ENCODE results near the gene CT45A3. TPM values are rescaled to one million over a fixed set of nuclear protein-coding genes. Genes with fewer than 3 reads are reported as not detected.
A peak's percentile ranks its signal among the peaks of the same experiment; 100 is the strongest.
"Not testable (repeated sequence)": the region's sequence is repeated elsewhere in the genome, so short reads cannot be mapped to it uniquely, and the experiment has no call there.

The CT45A3 gene
- total RNA-seq (not detected), total RNA-seq (0 reads per million in 2 donors)

GRCh38 chrX:135768091-135768490, at the start of gene CT45A3:
CT45A3 (minus strand) TSS chrX:135768191; CDS start chrX:135764444, 3,747 bp downstream.
- H3K4me3 Mint-ChIP-seq; H3K27me3 Mint-ChIP-seq; ATAC-seq; H3K4me1 Mint-ChIP-seq; H3K27ac Mint-ChIP-seq; H3K9me3 ChIP-seq (ENCODE audit: control insufficient read depth, low read length, poor library complexity, severe bottlenecking); H3K36me3 Mint-ChIP-seq (ENCODE audit: low read depth); DNase-seq: not testable (repeated sequence)

DNA sequence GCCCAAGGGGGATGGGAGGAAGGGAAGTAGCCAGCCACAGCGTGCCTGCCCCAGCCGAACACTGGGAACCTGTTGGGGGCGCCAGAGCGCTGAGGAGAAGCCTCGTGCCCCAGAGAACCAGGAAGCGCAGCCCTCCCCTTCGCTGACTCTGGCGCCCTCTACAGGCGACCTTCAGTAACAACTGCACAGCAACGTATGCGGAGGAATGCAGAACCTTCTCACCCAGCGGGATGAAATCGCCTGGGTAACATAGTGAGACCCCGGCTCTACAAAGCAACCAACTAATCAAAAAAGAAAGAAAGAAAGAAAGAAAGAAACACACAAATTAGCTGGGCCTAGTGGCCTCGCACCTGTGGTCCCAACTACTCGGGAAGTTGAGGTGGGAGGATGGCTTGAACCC, 34.7 kb upstream of the CT45A3 start, which contains the start of gene CT45A6:
TSS of gene CT45A6 (minus strand) at position 101 of the 400 bp plus-strand sequence. CDS start 3,794 bp downstream, outside the sequence.
- not testable (repeated sequence) for H3K9me3 ChIP-seq (ENCODE audit: control insufficient read depth, low read length, poor library complexity, severe bottlenecking); H3K27ac Mint-ChIP-seq; H3K4me3 Mint-ChIP-seq; H3K27me3 Mint-ChIP-seq; DNase-seq; H3K4me1 Mint-ChIP-seq; H3K36me3 Mint-ChIP-seq (ENCODE audit: low read depth); ATAC-seq

DNA sequence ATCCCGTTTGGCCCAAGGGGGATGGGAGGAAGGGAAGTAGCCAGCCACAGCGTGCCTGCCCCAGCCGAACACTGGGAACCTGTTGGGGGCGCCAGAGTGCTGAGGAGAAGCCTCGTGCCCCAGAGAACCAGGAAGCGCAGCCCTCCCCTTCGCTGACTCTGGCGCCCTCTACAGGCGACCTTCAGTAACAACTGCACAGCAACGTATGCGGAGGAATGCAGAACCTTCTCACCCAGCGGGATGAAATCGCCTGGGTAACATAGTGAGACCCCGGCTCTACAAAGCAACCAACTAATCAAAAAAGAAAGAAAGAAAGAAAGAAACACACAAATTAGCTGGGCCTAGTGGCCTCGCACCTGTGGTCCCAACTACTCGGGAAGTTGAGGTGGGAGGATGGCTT, 17.4 kb upstream of the CT45A3 start, which contains the start of gene CT45A5:
TSS of gene CT45A5 (minus strand) at position 101 of the 400 bp plus-strand sequence. CDS start 3,774 bp downstream, outside the sequence.
- not testable (repeated sequence) for H3K36me3 Mint-ChIP-seq (ENCODE audit: low read depth); H3K9me3 ChIP-seq (ENCODE audit: control insufficient read depth, low read length, poor library complexity, severe bottlenecking); H3K27ac Mint-ChIP-seq; ATAC-seq; DNase-seq; H3K27me3 Mint-ChIP-seq; H3K4me1 Mint-ChIP-seq; H3K4me3 Mint-ChIP-seq

DNA sequence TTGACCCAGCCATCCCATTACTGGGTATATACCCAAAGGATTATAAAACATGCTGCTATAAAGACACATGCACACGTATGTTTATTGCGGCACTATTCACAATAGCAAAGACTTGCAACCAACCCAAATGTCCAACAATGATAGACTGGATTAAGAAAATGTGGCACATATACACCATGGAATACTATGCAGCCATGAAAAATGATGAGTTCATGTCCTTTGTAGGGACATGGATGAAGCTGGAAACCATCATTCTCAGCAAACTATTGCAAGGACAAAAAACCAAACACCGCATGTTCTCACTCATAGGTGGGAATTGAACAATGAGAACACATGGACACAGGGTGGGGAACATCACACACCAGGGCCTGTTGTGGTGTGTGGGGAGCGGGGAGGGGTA, 23.3 kb downstream of the CT45A3 start:
- H3K27ac Mint-ChIP-seq; H3K4me1 Mint-ChIP-seq; H3K9me3 ChIP-seq (ENCODE audit: control insufficient read depth, low read length, poor library complexity, severe bottlenecking); H3K36me3 Mint-ChIP-seq (ENCODE audit: low read depth); ATAC-seq; H3K4me3 Mint-ChIP-seq; DNase-seq; H3K27me3 Mint-ChIP-seq: not testable (repeated sequence)

DNA sequence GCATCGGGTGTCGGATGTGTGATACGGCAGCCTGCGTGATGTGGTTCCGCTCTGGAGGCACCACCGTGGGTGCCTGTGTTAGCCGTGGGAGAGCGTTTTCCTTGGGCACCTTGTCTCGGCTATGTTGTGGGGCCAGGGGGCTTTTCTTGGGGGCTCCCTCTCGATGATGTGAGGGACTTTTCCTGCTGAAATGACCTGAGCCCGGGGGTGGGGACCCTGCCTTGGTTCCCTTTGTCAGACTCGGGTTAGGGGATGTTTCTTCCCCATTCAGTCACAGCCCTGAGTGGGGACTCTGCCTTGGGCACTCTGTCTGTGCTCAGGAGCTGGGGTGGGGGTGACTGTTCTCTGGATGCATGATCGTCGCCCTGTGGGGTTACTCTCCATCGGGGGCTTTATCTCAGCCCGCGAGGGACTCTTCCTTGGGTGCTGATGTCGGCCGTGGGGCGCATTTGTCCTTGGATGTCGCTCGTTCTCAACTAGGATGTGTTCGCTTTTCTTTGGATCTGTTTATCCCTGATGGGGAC, 26.7 kb downstream of the CT45A3 start:
- DNase-seq = no peak
- peak overlapping the region; percentile 59 for H3K4me3 Mint-ChIP-seq
- H3K27me3 Mint-ChIP-seq = peaks cover 5% of the 10 kb centered on the region
- H3K4me1 Mint-ChIP-seq = no peaks in the 10 kb centered on the region
- ATAC-seq = no peak
- no peaks in the 10 kb centered on the region for H3K36me3 Mint-ChIP-seq (ENCODE audit: low read depth)
- no peak overlapping the region for H3K27ac Mint-ChIP-seq
- no peaks in the 10 kb centered on the region for H3K9me3 ChIP-seq (ENCODE audit: control insufficient read depth, low read length, poor library complexity, severe bottlenecking)

- DNase-seq (peak in 2 of 3 donors; percentile 11 to 17), ATAC-seq (peak; percentile 53)
- Mint-ChIP-seq H3K36me3 (ENCODE audit: low read depth) (no peaks in the 10 kb centered on the region), H3K4me3 (no peak overlapping the region), H3K4me1 (no peaks in the 10 kb centered on the region), H3K27me3 (peaks cover 5% of the 10 kb centered on the region), H3K27ac (no peak overlapping the region)
- H3K9me3 ChIP-seq (ENCODE audit: control insufficient read depth, low read length, poor library complexity, severe bottlenecking) = no peaks in the 10 kb centered on the region
Observed at GRCh38 chrX:135740681-135741149, 27.3 kb downstream of the CT45A3 start.

- no peak for ATAC-seq
- H3K27me3 Mint-ChIP-seq = peaks cover 5% of the 10 kb centered on the region
Observed at GRCh38 chrX:135737366-135738071, 30.5 kb downstream of the CT45A3 start.

DNA sequence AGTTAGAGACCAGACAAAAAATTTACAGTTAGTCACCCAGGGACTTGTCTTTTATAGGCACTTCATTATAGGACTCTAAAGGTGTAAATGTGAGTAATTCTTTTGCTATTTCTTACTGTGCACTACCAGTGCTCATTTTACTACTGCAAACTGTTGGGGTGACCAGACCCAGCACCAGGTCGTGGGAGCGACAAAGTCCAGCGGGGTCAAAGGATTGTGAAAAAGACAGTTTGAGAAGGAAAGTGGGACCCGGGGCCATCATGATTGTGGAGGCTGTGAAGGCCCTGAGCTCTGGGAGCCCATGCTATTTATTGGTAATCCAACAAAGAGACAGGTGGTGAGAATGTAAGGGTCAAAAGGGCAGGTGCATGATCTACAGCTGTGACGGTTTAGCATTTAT, 33.3 kb downstream of the CT45A3 start:
- H3K4me1 Mint-ChIP-seq; H3K36me3 Mint-ChIP-seq (ENCODE audit: low read depth); DNase-seq; ATAC-seq; H3K27ac Mint-ChIP-seq; H3K27me3 Mint-ChIP-seq; H3K9me3 ChIP-seq (ENCODE audit: control insufficient read depth, low read length, poor library complexity, severe bottlenecking); H3K4me3 Mint-ChIP-seq: not testable (repeated sequence)

More at GRCh38 chrX:135737366-135738071, 30.5 kb downstream of the CT45A3 start:
- Mint-ChIP-seq H3K36me3 (ENCODE audit: low read depth) (no peaks in the 10 kb centered on the region), H3K4me1 (no peaks in the 10 kb centered on the region), H3K27ac (no peak overlapping the region), H3K4me3 (no peak overlapping the region)
- H3K9me3 ChIP-seq (ENCODE audit: control insufficient read depth, low read length, poor library complexity, severe bottlenecking) = no peaks in the 10 kb centered on the region
- DNase-seq = no peak

- H3K9me3 ChIP-seq (ENCODE audit: control insufficient read depth, low read length, poor library complexity, severe bottlenecking) = no peaks in the 10 kb centered on the region
- H3K36me3 Mint-ChIP-seq (ENCODE audit: low read depth) = no peaks in the 10 kb centered on the region
- no peak for DNase-seq
- no peak overlapping the region for H3K27ac Mint-ChIP-seq
- no peaks in the 10 kb centered on the region for H3K27me3 Mint-ChIP-seq
- ATAC-seq = no peak
- H3K4me1 Mint-ChIP-seq = no peaks in the 10 kb centered on the region
- H3K4me3 Mint-ChIP-seq = no peak overlapping the region
Observed at GRCh38 chrX:135713795-135714194, 54.2 kb downstream of the CT45A3 start.

- not testable (repeated sequence) for H3K4me3 Mint-ChIP-seq; H3K9me3 ChIP-seq (ENCODE audit: control insufficient read depth, low read length, poor library complexity, severe bottlenecking); ATAC-seq; H3K4me1 Mint-ChIP-seq; H3K27ac Mint-ChIP-seq; DNase-seq; H3K27me3 Mint-ChIP-seq; H3K36me3 Mint-ChIP-seq (ENCODE audit: low read depth)
Observed at GRCh38 chrX:135713183-135713689, 54.8 kb downstream of the CT45A3 start, which contains the start of gene CT45A1. CT45A1 (plus strand) TSS chrX:135713639; CDS start chrX:135718941, 5,302 bp downstream.

Other genes with a start within 250 kb of the CT45A3 start
- gene INTS6L, start 247.5 kb downstream of the CT45A3 start, total RNA-seq = 10 to 100 TPM; 20.2 to 29.8 TPM
- not detected for gene CT45A1, start 54.6 kb downstream of the CT45A3 start, total RNA-seq
- gene CT45A5, start 17.3 kb upstream of the CT45A3 start, total RNA-seq = not detected
- gene CT45A6, start 34.6 kb upstream of the CT45A3 start, total RNA-seq = not detected
- gene CT45A2, start 51.8 kb upstream of the CT45A3 start, total RNA-seq = not detected
- not detected for gene CT45A7, start 69.1 kb upstream of the CT45A3 start, total RNA-seq
- gene CT45A8, start 86.3 kb upstream of the CT45A3 start, total RNA-seq = not detected
- gene CT45A9, start 103.6 kb upstream of the CT45A3 start, total RNA-seq = not detected
- not detected for gene CT45A10, start 125.3 kb upstream of the CT45A3 start, total RNA-seq
- gene SAGE1, start 125.5 kb upstream of the CT45A3 start, total RNA-seq = not detected
- gene MMGT1, start 205.8 kb upstream of the CT45A3 start, total RNA-seq = 10 to 100 TPM; 27.0 to 29.9 TPM
- gene SLC9A6, start 217.2 kb upstream of the CT45A3 start, total RNA-seq = 10 to 100 TPM; 23.9 to 26.3 TPM

Data from T-helper 17 cell (primary cell).